ENCODE results near the gene SYNDIG1.

DNA sequence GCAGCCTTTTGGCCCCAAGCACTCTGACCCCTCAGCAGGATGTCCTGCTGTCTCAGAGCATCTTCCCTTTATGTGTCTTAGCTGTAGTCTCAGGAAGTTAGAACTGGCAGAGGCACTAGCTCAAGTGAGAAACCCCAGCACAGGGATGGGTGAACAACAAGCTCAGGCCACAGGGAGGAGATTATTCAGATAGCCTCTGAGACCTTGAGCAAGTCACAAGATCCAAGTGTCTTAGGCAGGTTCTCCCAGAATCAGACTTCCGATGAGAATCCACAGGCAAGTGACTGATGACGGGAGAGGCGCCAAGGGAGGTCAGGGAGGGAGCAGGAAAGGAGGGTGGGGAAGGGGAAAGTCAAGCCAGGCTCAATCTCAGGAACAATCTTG lies 13.0 kb upstream of the SYNDIG1 start:
- no peak for TF ChIP-seq ZNF239 (CRISPR knock-in tag; IDR thresholded peaks at IDR 0.05)
- no peak for TF ChIP-seq EZH2 (IDR thresholded peaks at IDR 0.05; ENCODE audit: borderline replicate concordance, low read depth, low read length)
- no peak for TF ChIP-seq POLR2AphosphoS5 (IDR thresholded peaks at IDR 0.05; ENCODE audit: control insufficient read depth, insufficient read depth, low read depth, low read length)
- TF ChIP-seq, protein P1, sequence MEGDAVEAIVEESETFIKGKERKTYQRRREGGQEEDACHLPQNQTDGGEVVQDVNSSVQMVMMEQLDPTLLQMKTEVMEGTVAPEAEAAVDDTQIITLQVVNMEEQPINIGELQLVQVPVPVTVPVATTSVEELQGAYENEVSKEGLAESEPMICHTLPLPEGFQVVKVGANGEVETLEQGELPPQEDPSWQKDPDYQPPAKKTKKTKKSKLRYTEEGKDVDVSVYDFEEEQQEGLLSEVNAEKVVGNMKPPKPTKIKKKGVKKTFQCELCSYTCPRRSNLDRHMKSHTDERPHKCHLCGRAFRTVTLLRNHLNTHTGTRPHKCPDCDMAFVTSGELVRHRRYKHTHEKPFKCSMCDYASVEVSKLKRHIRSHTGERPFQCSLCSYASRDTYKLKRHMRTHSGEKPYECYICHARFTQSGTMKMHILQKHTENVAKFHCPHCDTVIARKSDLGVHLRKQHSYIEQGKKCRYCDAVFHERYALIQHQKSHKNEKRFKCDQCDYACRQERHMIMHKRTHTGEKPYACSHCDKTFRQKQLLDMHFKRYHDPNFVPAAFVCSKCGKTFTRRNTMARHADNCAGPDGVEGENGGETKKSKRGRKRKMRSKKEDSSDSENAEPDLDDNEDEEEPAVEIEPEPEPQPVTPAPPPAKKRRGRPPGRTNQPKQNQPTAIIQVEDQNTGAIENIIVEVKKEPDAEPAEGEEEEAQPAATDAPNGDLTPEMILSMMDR (IDR thresholded peaks at IDR 0.05 in 2 of 3, conservative IDR thresholded peaks at IDR 0.05 in 1 of 3; ENCODE audit: insufficient read depth in 2 of 3, low read depth in 1 of 3, low read length in 3 of 3): no peak
- TF ChIP-seq ILK (tag; IDR thresholded peaks at IDR 0.05; ENCODE audit: borderline replicate concordance, low read depth): no peak
- TF ChIP-seq SP1 (CRISPR knock-in tag; IDR thresholded peaks at IDR 0.05): no peak
- no peak for TF ChIP-seq SP2 (IDR thresholded peaks at IDR 0.05; ENCODE audit: extremely low read depth, low read depth, low read length, poor library complexity, severe bottlenecking)
- no peak for TF ChIP-seq TAF1 (IDR thresholded peaks at IDR 0.05; ENCODE audit: control insufficient read depth, extremely low read depth, insufficient read depth, low read length, severe bottlenecking)
